Measurements from ENCODE around the gene IFNA1. TPM values are rescaled to one million over a fixed set of nuclear protein-coding genes. Genes with fewer than 3 reads are reported as not detected.

IFNA1 gene
- not detected in 2 replicates for total RNA-seq

GRCh38 chr9:21440139-21440538, at the start of gene IFNA1:
Gene IFNA1 (plus strand): TSS chr9:21440439. CDS start chr9:21440508, 69 bp downstream.

GRCh38 chr9:21408817-21409216, 31.4 kb upstream of the IFNA1 start, which contains the start of gene IFNA8:
Gene IFNA8 (plus strand): TSS chr9:21409117. CDS start chr9:21409177, 60 bp downstream.

GRCh38 chr9:21482213-21482612, 42.0 kb downstream of the IFNA1 start, which contains the start of gene IFNE:
Gene IFNE (minus strand): TSS chr9:21482313. CDS start chr9:21481694, 619 bp downstream.

Other genes starting within 250 kb of the IFNA1 start
- not detected in 2 replicates for gene IFNA7, start 238.2 kb upstream of the IFNA1 start, total RNA-seq
- not detected in 2 replicates for gene IFNA10, start 233.3 kb upstream of the IFNA1 start, total RNA-seq
- gene IFNA16, start 223.1 kb upstream of the IFNA1 start, total RNA-seq, result not detected in 2 replicates
- not detected in 2 replicates for gene IFNA17, start 212.2 kb upstream of the IFNA1 start, total RNA-seq
- gene IFNA14, start 200.4 kb upstream of the IFNA1 start, total RNA-seq, result not detected in 2 replicates
- gene IFNA5, start 135.1 kb upstream of the IFNA1 start, total RNA-seq, result not detected in 2 replicates
- 22.7 and 24.3 TPM in 2 replicates for gene KLHL9, start 105.0 kb upstream of the IFNA1 start, total RNA-seq
- not detected in 2 replicates for gene IFNA6, start 89.6 kb upstream of the IFNA1 start, total RNA-seq
- gene IFNA13, start 72.4 kb upstream of the IFNA1 start, total RNA-seq, result not detected in 2 replicates
- not detected in 2 replicates for gene IFNA2, start 55.0 kb upstream of the IFNA1 start, total RNA-seq
- gene IFNA8, start 31.3 kb upstream of the IFNA1 start, total RNA-seq, result not detected in 2 replicates
- 5.3 and 6.2 TPM in 2 replicates for gene IFNE, start 41.9 kb downstream of the IFNA1 start, total RNA-seq